HTR-8/SVneo (cell line): ENCODE measurements around the gene MT3.
"Not testable (repeated sequence)": the region's sequence is repeated elsewhere in the genome, so short reads cannot be mapped to it uniquely, and the experiment has no call there.

Source experiments
- DNase-seq: peaks from one replicate; pipeline ENCODE4 v3.0.0; 2011; ENCODE audit warnings: low spot score, mixed read lengths; ENCODE audit not compliant: insufficient read length
- FAIRE-seq: peaks from 2 replicates; lab custom pipeline; 2011; peaks lifted over from hg19 to GRCh38; lab: Jason Lieb, UNC

MT3 gene

GRCh38 chr16:56576585-56577299, 12.6 kb upstream of the MT3 start:
- DNase-seq = peak; percentile 44
- FAIRE-seq = no peak

GRCh38 chr16:56577300-56577625, 12.1 kb upstream of the MT3 start:
- no peak for DNase-seq
- no peak for FAIRE-seq

GRCh38 chr16:56580391-56581048, 8.8 kb upstream of the MT3 start:
- DNase-seq (no peak), FAIRE-seq (no peak)

DNA sequence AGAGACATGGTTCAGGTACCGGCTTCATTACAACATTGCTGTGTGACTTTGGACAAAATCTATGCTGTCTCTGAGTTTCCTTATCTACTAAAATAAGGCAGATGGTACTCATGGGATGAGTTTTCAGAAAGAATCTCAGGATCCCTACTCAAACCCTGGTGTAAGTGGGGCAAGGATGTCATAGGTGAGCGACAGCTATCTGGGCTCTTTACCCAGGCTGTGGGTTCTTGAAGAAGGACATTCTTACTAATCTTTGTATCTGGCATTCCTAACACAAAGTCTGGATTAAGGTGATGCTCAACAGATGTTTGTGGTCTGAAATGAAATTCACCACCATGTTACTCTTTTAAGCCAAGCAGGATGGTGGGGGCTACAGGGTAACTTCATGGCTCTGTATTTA, 6.4 kb upstream of the MT3 start:
- DNase-seq = not testable (repeated sequence)
- FAIRE-seq = peak; percentile 89

- no peak for DNase-seq
- no peak for FAIRE-seq
Measured at GRCh38 chr16:56583351-56584168, 5.8 kb upstream of the MT3 start.

DNA sequence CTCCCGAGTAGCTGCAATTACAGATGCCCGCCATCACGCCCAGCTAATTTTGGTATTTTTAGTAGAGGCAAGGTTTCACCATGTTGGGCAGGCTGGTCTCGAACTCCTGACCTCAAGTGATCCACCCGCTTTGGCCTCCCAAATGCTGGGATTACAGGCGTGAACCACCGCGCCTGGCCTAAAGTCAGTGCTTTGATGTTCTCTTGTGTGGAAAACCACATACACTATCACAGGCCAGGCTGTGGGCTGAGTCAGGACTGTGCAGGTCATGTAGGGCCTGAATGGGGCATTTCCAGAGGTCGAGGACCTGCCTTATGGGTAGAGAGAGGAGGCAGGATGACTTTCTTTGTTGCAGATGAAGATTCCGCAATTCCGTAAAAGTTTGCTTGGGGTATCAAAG, 5.1 kb upstream of the MT3 start:
- DNase-seq (no peak), FAIRE-seq (no peak)

DNA sequence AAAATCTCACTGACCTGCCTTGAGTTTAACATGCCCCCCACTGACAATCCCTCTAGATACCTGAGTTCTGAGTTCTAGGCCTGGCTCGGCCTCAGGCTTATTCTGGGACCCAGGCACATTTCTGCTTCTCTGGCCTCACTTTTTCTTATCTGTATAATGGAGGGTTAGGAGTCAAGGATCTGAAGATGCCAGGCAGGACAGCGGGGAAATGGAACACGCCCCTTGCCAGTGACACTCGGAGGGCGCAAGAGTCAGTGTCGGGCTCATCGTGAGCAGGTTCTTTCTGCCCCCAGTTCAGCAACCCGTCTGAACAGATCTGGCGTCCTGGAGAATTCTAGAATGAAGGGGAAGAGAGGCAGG, 567 bp upstream of the MT3 start:
- no peak for FAIRE-seq

DNA sequence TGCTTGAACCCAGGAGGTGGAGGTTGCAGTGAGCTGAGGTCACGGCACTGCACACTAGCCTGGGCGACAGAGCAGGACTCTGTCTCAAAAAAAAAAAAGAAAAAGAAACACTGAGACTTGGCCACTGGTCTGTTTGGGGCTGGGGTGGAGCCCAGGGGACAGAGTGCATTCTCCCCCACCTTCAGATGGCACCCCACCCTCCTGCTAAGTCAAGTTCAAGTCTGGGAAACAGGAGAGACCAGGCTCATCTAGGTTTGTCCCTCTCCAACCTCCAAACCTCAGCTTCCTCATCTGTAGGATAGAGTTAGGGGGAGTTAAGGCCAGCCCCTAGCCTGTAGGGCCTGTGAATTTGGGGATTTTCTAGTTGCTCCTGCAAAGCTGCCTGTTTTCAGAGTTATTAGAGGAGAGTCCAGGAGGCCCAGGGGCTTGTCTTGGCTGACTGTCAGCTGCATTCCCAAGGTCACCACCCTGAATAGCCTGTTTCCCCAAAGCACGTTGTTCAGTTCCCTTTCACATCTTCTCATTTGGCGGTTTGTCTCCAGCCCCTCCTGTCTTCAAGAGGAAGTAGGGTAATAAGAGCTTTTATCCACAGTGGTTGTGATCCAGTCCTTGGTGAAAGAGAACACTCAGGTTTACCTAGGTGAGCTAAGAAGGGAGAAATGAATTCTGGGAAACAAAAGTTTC, 2.2 kb downstream of the MT3 start:
- DNase-seq (no peak), FAIRE-seq (no peak)

More for the DNA sequence above, 567 bp upstream of the MT3 start:
- no peak for DNase-seq

DNA sequence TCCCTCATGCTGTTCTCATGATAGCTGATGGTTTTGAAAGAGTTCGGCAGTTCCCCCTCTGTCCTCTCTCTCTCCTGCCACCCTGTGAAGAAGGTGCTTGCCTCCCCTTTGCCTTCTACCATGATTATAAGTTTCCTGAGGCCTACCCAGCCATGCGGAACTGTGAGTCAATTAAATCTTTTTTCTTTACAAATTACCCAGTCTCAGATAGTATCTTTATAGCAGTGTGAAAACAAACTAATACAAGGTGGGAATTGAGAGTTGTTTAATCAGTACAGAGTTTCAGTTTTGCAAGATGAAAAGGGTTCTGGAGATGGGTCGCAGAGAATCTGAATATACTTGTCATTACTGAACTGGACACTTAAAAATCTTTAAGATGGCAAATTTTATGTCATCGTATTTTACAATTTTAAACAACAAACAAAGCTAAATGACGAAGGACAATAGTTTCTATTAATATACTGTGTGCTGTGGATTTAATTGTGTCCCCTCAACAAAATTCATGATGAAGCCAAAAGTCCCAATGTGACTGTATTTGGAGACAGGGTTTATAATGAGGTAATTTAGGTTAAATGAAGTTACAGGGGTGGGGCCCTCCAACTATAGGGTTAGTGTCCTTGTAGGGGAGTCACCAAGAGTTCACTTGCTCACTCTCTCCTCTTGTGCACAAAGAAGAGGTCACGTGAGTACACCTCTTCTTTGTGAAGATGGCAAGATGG, 4.4 kb downstream of the MT3 start:
- DNase-seq = no peak
- no peak for FAIRE-seq

DNA sequence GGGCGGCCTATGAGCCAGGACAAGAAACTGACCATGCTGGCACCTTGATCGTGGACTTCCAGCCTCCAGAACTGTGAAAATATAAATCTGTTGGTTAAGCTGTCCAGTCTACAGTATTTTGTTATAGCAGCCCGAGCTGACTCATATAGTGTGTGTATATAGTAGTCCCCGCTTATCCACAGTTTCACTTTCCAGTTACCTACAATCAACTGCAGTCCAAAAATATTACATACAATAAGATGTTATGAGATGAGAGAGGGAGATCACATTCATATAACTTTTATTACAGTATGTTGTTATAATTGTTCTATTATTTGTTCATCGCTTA, 4.9 kb downstream of the MT3 start:
- no peak for FAIRE-seq
- DNase-seq = no peak

- peak; percentile 65 for DNase-seq
- FAIRE-seq = peak; percentile 91
Measured at GRCh38 chr16:56600398-56600999, 11.2 kb downstream of the MT3 start.

GRCh38 chr16:56601325-56601724, 12.0 kb downstream of the MT3 start:
- FAIRE-seq (no peak), DNase-seq (no peak)

- peak; percentile 48 for FAIRE-seq
Measured at GRCh38 chr16:56603589-56603988, 14.3 kb downstream of the MT3 start.

GRCh38 chr16:56604966-56605365, 15.6 kb downstream of the MT3 start:
- no peak for FAIRE-seq
- DNase-seq = no peak

More at GRCh38 chr16:56603589-56603988, 14.3 kb downstream of the MT3 start:
- DNase-seq = no peak

- FAIRE-seq = no peak
- DNase-seq = no peak
Measured at GRCh38 chr16:56605475-56605874, 16.1 kb downstream of the MT3 start.

- no peak for FAIRE-seq
- DNase-seq = no peak
Measured at GRCh38 chr16:56606071-56606475, 16.7 kb downstream of the MT3 start.

GRCh38 chr16:56606476-56607108, 17.3 kb downstream of the MT3 start:
- no peak for FAIRE-seq
- peak; percentile 54 for DNase-seq

- peak; percentile 33 for FAIRE-seq
- peak; percentile 89 for DNase-seq
Measured at GRCh38 chr16:56607109-56607618, 17.8 kb downstream of the MT3 start.

GRCh38 chr16:56607675-56608042, 18.3 kb downstream of the MT3 start:
- FAIRE-seq (no peak), DNase-seq (no peak)
